GM10248 (cell line): Measurements from ENCODE around the gene NR4A3.
"Not testable (repeated sequence)": the region's sequence is repeated elsewhere in the genome, so short reads cannot be mapped to it uniquely, and the experiment has no call there.

Experiments used
- CTCF ChIA-PET: fragments of 300-600 bp; sonication (Branson Sonifier 250); formaldehyde crosslinking; extraction: SDS; loops from one replicate; lab custom pipeline; 2021; ENCODE audit warnings: antibody characterized with exemption; lab: Yijun Ruan, JAX
- POLR2A ChIA-PET: fragments of 350-650 bp; sonication (Branson Sonifier 250); formaldehyde crosslinking; extraction: SDS; loops from one replicate; lab custom pipeline; 2020; ENCODE audit warnings: antibody characterized with exemption; lab: Yijun Ruan, JAX
- DNase-seq: peaks from one replicate; pipeline ENCODE4 v3.0.0; 2012; ENCODE audit errors: extremely low spot score
- TF ChIP-seq, protein P1 (sequence below): IDR thresholded peaks from 2 replicates; pipeline ENCODE4 v1.5.1; 2012; ENCODE audit warnings: mild to moderate bottlenecking, low read depth; ENCODE audit errors: extremely low read depth, missing control alignments, control extremely low read depth

The NR4A3 gene

DNA sequence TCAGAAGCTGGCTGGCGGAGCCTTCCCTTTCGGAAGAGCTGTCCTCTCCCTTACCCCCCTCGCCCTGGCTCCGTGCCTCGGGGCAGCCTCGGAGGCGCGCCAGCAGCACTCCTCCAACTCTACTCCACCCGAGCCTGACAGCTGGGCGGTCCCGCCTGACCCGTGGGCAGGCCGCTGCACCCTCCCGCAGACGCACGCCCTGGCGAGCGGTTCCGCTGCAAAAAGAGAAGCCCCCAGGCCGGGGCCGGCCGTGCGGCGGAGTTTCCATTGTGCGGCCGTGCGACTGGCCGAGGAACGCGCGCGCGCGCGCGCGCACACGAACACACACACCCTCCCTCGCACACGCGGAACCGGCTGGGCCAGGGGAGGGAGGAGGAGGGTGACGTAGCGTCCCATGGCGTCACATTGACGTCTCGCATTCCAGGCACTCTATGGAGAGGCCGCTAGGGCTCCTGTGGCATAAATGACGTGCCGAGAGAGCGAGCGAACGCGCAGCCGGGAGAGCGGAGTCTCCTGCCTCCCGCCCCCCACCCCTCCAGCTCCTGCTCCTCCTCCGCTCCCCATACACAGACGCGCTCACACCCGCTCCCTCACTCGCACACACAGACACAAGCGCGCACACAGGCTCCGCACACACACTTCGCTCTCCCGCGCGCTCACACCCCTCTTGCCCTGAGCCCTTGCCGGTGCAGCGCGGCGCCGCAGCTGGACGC is at the start of gene NR4A3:
NR4A3 (plus strand) TSS at position 490 of the 713 bp plus-strand sequence. CDS start 6,158 bp downstream, outside the sequence.
- TF ChIP-seq, protein P1, sequence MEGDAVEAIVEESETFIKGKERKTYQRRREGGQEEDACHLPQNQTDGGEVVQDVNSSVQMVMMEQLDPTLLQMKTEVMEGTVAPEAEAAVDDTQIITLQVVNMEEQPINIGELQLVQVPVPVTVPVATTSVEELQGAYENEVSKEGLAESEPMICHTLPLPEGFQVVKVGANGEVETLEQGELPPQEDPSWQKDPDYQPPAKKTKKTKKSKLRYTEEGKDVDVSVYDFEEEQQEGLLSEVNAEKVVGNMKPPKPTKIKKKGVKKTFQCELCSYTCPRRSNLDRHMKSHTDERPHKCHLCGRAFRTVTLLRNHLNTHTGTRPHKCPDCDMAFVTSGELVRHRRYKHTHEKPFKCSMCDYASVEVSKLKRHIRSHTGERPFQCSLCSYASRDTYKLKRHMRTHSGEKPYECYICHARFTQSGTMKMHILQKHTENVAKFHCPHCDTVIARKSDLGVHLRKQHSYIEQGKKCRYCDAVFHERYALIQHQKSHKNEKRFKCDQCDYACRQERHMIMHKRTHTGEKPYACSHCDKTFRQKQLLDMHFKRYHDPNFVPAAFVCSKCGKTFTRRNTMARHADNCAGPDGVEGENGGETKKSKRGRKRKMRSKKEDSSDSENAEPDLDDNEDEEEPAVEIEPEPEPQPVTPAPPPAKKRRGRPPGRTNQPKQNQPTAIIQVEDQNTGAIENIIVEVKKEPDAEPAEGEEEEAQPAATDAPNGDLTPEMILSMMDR = no peak
- CTCF ChIA-PET = interaction anchor here (0.9 to 2.2 kb wide), 6 partner anchors 85 to 639 kb away, joined by 4 to 10 read pairs (median 4); partner anchors contain the start of gene STX17
- POLR2A ChIA-PET = interaction anchor here (0.5 to 1.5 kb wide), 4 partner anchors 209 to 599 kb away, joined by 3 to 7 read pairs (median 4); partner anchors contain the start of genes ALG2 and SEC61B
- DNase-seq = peak; percentile 77

DNA sequence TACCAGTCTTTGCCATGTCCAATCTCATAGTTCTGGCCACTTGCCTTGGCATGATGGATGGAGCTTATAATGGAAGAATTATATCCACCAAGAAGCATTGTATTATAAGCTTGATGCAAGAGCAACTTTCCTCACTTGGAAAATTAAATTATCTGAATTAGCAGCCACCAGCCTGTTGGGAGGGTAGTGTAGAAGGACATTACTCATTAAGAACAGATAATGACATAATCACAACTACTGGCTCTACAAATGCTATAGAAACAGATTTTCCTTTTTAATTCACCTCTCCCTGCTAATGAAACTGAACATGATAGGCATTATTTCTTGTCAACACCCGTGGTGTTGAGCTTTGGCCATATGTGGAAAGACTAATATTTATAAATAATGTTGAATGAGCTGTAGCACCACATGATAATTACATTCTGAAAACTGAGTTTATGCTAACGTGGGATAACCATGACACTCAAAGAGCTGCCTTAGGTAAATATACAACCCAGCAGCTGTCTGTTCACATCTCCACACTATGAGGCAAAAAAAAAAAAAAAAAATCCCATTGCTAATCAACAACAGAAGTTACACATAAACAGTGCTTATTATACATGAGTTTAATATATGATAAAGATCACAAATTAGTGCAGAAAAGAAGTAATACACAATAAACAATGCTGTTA is 48.1 kb upstream of the NR4A3 start:
- ChIA-PET POLR2A (no interaction called here), CTCF (interaction anchor here (1.3 kb wide), 1 partner anchor 260 kb away, joined by 3 read pairs; no protein-coding TSS in a partner anchor)
- DNase-seq = no peak
- TF ChIP-seq, protein P1 = no peak

DNA sequence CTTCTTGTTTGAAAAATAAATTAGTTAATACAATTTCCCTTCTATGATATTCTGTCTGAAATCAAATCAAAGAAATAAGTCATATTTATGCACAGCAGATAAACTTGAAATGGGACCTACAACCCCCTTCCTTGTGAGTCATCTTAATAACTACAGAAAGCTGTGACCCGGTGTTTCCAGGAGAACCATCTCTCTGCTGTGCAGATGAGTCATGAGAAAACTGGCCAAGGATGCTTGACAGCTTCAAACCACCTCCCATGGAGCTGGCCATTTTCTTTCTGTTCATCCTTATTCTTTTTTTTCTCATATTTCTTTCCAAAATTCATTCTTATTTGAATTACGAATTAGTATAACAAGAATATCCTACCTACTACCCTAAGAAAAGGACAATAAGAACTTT is 43.4 kb upstream of the NR4A3 start:
- ChIA-PET POLR2A (no interaction called here), CTCF (no interaction called here)
- DNase-seq = no peak
- TF ChIP-seq, protein P1 = no peak

DNA sequence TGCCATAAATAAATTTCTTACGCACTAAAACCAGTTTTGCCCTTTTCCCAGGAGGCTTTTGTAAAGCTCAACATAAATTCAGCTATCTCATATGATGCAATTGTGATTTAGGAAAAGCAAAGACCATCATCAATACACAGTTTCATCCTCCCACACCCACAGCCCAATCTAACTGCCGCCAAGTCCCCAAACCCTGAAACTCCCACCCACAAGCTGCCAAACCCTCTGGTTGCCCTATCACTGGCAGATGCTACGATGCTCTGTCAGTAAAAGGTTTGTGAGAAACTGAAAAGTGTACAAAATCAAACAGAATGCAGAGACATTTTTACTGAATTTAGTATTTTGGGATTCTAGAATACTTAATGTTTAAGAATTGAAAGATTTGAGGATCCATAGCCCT is 42.8 kb upstream of the NR4A3 start:
- TF ChIP-seq, protein P1 = no peak
- ChIA-PET CTCF (no interaction called here), POLR2A (no interaction called here)
- DNase-seq = no peak

DNA sequence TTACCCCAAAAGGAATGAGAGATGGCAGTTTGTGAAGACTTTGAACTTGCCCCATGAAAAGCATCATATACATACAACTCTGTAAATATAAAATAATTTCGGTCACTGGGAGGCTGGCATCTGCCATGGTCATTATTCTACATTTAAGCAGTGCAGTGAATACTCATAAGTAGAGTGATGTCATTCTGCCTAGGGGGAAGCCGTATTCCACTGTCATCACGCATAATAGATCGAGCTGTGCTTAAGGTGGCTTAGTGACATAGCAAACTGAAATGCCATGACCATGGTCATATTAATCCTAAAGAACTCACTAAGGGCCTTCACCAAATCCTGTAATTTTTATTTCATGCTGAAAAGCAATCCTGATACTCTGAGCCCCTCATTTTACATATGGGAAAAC is 42.4 kb upstream of the NR4A3 start:
- POLR2A ChIA-PET = no interaction called here
- TF ChIP-seq, protein P1 = no peak
- no peak for DNase-seq
- CTCF ChIA-PET = no interaction called here

DNA sequence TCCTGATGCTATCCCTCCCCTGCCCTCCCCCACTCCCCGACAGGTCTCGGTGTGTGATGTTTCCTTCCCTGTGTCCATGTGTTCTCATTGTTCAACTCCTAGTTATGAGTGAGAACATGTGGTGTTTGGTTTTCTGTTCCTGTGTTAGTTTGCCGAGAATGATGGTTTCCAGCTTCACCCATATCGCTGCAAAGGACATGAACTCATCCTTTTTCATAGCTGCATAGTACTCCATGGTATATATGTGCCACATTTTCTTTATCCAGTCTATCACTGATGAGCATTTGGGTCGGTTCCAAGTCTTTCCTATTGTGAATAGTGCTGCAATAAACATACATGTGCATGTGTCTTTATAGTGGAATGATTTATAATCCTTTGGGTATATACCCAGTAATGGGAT is 39.3 kb upstream of the NR4A3 start:
- POLR2A ChIA-PET, CTCF ChIA-PET, DNase-seq: not testable (repeated sequence)
